Measurements from ENCODE around the gene TMEM191C.
"Not testable (repeated sequence)": the region's sequence is repeated elsewhere in the genome, so short reads cannot be mapped to it uniquely, and the experiment has no call there.

The TMEM191C gene

GRCh38 chr22:21473664-21474063, 6.5 kb downstream of the TMEM191C start:
- DNase-seq (ENCODE audit: low spot score) = not testable (repeated sequence)

GRCh38 chr22:21484039-21484438, 16.9 kb downstream of the TMEM191C start:
- DNase-seq (ENCODE audit: low spot score) = not testable (repeated sequence)

DNA sequence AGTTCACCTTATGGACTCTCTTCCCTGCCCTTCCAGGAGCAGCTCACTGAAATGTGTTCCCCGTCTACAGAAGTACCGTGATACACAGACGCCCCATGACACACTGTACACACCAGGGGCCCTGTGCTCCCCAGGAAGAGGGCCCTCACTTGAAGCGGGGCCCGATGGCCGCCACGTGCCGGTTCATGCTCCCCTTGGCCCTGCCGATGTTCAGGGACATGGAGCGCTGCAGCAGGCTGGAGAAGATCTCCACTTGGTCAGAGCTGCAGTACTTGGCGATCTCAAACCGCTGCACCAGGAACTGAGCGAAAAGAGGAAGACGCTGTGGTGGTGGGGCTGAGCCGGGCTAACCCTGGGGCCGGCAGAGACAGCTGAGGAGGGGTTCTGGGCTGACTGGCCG, 20.5 kb downstream of the TMEM191C start:
- DNase-seq (ENCODE audit: low spot score) = not testable (repeated sequence)

- not testable (repeated sequence) for DNase-seq (ENCODE audit: low spot score)
Measured at GRCh38 chr22:21489149-21489680, 22.0 kb downstream of the TMEM191C start.

DNA sequence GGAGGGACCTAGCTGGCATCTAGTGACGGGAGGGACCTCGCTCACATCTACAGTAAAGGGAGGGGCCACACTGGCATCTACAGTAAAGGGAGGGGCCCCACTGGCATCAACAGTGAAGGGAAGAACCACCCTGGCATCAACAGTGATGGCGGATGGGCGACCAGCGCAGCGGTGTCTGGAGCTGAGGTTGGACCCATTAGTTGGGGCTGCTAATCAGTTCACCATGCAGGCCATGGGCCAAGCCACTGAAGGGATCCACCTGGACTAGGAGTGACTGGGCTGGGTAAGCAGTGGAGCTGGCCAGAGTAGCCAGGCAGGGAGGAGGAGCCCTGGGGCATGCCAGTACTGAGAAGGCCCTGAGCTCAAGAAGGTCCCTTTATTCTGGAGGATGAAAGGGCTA, 23.4 kb downstream of the TMEM191C start:
- not testable (repeated sequence) for DNase-seq (ENCODE audit: low spot score)

DNA sequence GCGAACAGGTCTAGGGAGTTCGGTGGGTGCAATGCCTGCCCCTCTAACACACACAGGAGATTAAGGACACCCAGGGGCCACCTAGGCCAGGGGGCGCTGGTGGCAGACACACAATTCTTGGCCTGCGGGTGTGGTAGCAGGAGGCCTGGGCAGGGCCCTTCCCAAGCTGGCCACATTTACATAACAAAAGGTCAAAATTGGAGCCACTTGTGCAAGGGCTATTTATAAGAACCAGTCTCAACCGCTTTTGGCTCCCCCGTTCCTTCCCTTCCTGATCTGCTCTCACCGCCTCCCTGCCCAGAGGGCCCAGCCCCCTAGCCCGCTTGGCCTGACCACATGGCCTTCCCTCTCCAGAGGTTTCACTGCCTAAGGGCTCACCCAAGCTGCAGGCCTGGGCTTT, 25.1 kb downstream of the TMEM191C start:
- not testable (repeated sequence) for DNase-seq (ENCODE audit: low spot score)

DNA sequence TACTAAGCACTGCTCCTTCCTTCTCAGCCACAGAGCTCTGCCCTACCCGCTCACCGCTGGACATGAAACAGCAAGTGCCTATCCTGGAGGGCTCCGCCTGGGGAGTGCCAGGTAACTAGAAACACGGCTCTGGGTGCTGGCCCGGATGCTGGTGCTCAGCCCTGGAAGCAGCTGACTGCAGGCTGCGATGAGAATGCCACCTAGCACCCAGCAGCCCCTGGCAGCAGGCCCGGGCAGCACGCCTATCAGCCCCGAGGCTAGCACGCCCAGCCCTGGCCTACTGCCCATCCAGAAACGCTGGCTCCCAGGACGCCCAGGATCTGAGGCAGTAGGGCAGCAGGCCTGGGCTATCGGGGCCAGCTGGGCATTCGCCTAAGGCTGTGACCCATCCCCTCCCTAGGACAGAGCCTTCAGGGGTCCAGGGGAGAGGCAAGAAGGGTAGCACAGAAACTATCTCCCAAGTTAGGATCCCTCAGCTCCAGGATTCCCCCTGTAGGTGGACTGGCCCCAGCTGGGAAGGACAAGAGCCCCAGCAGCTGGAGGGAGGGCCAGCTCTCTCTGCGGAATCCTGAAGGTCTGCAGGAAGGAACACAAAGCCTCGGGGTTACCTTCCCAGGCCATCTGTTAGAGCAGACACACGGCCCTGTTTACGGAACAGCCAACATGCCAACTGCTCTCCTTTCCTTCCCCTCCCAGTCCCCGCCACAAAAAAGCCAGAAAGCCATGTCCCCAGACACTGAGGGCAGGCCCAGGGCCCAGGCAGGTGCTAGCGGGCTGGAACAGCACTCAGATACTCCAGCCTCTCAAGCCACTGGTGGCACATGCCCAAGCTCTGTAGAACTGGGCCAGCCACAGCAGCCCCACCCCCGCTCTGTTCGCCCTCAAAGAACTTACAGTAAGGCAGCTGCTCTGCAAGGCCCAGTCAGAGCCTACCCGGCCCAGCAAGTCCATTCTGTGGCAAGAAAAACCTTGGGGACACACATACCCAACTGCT, 26.9 kb downstream of the TMEM191C start:
- DNase-seq (ENCODE audit: low spot score) = not testable (repeated sequence)

DNA sequence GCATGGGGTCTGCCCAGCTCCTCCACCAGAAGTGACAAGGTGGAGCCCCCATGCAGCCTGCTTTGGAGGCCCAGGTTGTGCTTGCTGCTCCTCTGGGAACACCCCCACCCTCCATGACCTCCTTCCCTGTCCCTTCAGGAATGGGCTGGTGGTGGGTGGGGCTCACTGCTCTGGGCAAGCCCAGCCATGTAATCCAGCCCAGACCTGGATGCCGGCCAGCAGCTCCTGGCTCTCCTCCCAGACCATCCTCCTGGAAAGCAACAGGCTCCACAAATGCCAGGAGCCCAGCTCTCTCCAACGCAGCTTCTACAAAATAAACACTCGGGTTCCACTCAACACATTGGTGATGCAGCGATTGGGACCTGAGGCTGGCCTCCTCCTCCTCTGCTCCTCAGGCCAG, 30.8 kb downstream of the TMEM191C start:
- not testable (repeated sequence) for DNase-seq (ENCODE audit: low spot score)

- DNase-seq (ENCODE audit: low spot score) = not testable (repeated sequence)
Measured at GRCh38 chr22:21498489-21498888, 31.3 kb downstream of the TMEM191C start.

DNA sequence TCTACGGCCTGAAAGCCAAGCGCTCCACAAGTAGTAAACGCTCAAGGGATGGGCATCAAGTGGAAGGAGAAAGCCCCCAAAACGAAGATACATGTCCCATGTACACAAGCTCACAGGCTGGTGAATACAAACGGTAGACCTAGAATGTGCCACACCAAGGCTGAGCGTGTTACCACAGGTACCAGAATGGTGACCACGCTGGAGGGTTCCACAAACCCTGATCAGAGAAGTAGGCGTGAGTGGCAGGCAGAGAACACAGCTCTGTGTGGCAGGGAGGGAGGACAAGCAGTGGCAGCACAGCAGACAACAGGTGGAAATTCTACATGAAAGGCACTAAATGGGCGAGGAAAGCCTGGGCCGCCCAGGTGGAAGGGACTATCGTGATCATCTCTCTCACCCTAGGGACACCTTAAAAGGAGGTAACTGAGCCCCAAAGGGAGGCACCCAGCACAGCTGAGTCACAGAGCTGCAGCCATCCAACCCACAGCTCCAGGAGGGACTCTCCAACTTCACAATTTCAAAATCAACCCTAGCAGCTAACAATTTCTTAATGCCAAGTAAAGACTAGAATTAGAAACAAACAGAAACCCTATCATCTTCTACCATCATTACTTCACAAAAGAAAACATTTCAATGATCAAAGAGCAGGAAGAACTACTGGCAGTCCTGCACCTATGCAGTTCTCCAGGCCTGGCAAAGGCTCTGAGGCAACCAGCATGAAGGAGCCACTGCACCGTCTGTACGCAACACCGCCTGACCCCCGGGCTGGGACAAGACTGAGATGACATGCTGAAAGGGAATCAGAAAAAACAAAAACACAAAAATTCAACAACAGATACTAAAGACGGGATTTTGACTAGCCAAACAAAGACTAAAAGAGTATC, 32.7 kb downstream of the TMEM191C start:
- DNase-seq (ENCODE audit: low spot score) = not testable (repeated sequence)

DNA sequence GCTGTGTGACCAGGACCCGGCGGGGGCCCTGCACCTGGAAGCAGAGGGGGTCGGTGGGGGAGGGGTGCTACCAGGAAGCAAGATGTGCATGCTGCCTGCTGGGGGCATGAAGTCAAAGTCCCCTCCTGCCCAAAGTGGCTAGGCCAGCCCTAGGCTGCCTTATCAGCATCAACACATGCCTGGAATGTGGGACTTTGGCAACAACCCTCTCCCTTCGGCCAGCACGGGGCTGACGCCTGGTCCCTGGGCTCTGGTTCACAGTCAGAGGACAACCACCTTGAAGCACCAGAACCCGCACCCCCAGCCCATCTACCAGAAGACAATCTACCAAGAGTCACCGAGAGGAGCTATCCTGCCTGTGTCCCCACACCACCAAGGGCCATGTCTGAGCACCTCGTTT, 43.2 kb downstream of the TMEM191C start:
- DNase-seq (ENCODE audit: low spot score) = not testable (repeated sequence)

DNA sequence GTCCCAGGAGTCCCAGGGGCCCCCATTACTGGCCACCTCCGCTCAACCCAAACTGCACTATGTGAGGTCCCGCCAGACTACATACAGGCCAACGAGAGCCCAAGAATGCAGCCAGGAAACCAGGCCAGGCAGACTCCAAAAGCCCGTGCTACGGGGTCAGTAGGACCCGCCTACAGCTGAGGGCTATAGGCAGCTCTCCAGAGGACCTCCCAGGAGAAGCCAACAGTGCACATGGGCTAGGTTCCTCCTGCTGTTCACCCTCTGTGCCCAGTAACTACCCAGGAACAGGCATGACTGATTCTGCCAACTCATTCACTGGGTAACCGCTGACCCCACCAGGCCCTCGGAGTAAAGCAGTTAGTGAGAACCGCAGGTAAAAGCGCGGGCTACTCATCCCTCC, 44.8 kb downstream of the TMEM191C start:
- not testable (repeated sequence) for DNase-seq (ENCODE audit: low spot score)

DNA sequence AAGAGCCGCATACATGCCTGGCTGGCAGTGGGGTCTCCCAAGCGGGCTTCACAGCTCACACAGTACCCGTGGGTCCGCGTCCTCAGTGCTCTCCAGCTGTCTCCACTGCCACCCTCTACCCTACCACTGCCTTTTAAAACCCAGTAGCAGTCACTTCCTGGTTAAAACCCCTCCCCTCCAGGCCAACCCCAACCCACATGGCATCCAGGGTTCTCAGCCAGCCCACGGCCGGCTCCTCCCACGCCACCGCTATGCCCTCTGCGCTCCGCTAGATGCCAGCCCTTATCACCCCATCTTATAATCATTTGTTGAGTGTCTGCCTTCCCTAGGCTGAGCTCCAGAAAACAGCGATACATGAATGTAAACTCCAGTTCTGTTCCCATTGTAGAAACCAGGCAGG, 46.9 kb downstream of the TMEM191C start:
- not testable (repeated sequence) for DNase-seq (ENCODE audit: low spot score)

DNA sequence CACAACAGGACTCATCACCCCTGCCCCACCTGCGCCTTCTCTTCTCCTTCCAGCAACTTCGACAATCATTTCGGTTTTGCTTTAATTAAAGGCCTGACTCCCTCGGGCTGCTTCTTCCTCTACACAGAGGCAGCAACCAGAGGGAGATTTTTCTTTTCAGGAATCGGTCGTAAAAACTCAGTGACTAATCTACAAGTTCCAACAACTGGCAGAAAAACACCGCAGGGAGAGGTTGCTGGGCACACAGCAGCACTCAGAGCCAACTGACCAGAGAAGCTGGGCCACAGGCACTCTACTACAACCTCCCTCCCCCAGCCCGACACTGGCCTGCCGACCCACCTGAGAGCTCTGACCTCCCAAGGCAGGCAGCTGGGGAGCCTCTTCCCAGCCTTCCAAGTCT, 48.0 kb downstream of the TMEM191C start:
- DNase-seq (ENCODE audit: low spot score) = not testable (repeated sequence)

DNA sequence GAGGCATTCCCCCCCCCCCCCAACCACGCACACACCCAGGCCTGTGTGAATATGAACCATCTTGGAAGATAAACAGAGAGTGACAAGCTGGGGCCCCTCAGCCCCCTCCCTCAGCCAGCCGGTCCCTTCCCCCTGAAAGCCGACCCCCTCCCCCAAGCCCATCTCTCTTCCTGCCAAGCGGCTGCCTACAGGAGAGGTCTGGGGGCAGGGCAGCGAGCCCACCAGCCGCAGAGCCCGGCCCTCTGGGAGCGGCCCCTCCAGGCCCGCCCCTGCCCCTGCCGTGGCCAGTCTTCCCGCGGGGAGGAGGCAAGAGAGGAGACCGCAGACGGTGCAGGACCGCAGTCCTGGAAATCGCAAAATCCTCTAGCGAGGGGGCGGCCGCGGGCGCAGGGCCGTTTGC, 49.3 kb downstream of the TMEM191C start:
- not testable (repeated sequence) for DNase-seq (ENCODE audit: low spot score)

DNA sequence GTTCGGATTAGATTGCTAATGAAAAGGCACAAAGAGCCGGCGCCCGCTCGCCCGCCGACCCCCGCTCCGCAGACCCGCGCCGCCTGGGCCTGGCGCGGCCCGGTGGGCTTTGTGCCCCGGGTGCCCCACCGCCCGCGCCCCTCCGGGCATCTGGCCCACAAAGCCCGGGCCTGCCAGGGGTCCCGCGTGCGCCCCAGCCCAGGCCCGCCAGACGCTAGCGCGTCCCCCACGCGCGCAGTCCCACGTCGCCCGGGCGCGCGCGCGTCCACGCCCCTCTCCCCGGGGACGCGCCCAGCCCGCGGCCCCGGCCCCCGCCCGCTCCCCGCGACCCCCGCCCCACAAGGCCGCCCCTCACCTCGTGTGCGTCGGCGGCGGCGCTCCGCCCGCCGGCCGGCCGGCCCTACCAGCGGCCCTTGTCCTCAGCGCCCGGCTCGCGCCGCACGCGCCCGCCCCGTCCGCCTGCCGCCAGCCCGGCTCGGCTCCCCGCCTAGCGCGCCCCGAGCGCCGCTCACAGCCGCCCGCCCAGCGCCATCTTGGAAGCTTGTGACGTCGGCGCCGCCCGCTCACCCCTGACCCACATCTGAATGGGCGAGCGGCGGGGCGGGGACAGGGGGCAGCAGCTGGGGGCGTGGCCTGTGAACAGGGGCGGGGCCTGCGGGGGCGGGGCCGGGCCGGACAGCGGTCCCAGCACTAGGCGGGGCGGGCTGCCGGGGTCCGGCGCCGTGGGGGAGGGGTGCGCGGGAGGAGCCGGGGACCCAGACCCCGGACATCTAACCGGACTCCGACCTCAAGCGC, 50.0 kb downstream of the TMEM191C start:
- DNase-seq (ENCODE audit: low spot score) = not testable (repeated sequence)

All from kidney capillary endothelial cell (primary cell).